Measurements from ENCODE around the gene ZSCAN20. TPM values are rescaled to one million over a fixed set of nuclear protein-coding genes. Genes with fewer than 3 reads are reported as not detected.

Gene ZSCAN20
- total RNA-seq, result 9.8 and 12.5 TPM in 2 replicates

DNA sequence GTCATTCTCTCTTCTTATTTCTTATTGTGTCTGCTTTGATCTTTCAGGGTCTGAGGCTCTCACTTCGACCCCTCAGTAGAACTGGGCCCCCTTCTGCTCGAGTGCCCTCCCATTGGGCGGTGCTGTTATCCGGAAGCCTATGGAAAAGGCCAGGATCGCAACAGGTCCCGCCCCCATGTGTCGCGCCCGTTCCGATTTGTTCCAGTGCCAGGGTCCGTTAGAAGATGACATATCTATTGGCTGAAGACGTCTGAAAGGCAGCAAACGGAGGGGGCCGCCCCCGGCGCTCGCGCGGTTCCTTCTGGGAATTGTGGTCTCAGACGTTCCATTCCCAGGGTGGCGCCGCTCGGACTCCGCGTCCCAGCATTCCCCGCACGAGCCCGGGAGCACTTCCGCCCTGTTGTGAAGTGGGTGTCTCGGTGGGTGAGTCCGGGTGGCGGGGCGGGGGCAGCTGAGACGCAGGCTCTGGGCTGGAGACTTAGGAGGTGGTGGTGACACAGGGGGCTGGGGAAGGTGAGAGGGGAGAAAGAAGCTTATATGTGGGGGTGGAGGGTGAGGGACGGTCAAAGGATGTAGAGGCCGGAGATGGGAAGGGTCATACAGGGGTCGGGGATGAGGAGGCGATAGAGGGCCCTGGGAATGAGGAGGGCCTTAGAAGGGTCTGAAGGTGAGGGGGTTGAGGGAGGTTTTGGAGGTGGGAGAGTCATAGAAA lies at the start of gene ZSCAN20:
TSS of gene ZSCAN20 (plus strand) at position 377 of the 712 bp plus-strand sequence. CDS start 6,644 bp downstream, outside the sequence.

DNA sequence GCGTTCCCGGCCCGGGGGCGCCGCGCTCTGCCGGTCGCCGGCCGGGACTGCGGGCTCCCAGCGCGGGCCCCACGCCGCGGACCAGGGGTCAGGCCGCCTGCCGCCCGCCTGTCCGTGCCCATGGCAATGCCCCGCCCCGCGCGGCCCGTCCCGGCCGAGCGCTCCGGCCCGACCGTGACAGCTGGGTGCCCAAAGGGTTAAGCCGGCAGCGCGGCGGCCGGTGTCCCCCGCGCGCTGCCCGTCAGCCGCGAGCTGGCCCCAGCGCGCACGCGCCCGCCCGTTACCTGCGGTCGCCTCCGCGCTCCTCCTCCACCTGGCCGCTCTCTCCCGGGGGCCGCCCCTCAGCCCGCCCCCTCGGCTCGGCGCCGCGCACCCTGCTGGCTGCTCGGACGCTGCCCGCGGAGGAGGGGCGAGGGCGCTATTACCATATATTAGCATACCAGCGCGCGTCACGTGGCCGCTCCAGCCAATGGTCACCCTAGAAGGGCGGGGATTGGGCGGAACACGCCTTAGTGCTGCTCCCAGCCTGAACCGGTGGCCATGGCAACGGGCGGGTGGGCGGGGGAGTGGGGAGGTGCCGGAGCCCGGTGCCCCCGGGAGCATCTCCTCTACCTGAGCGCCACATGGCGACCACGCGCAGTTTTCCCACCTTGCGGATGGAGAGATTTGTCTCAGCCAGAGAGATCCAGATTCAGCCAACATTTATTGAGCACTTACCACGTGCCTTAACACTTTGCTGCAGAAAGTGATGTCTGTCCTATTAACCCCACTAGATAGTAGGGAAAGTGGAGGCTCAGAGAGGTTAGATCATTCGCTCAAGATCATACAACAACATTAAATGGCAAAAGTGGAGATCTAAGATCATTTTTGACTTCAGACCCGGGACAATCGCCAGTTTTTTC lies 41.5 kb upstream of the ZSCAN20 start, which contains the start of gene PHC2:
TSS of gene PHC2 (minus strand) at position 404 of the 902 bp plus-strand sequence. CDS start 55,556 bp downstream, outside the sequence.

Other genes with a start within 250 kb of the ZSCAN20 start
- 10.7 and 11.1 TPM in 2 replicates for gene ZNF362, start 216.2 kb upstream of the ZSCAN20 start, total RNA-seq
- not detected in 2 replicates for gene A3GALT2, start 151.5 kb upstream of the ZSCAN20 start, total RNA-seq
- 57.0 and 65.6 TPM in 2 replicates for gene PHC2, start 41.5 kb upstream of the ZSCAN20 start, total RNA-seq

All from articular chondrocyte of knee joint (primary cell).